ENCODE results near the gene SKOR1.

GRCh38 chr15:67845974-67846373 lies 20.7 kb downstream of the SKOR1 start:
- TF ChIP-seq FOS (IDR thresholded peaks at IDR 0.05; ENCODE audit: low read depth, low read length) (no peak), USF2 (IDR thresholded peaks at IDR 0.05; ENCODE audit: low read depth, low read length) (no peak), CTCF (conservative IDR thresholded peaks at IDR 0.05; ENCODE audit: low read depth, low read length) (no peak), POLR2A (IDR thresholded peaks at IDR 0.05; ENCODE audit: low read depth, low read length) (no peak), RCOR1 (IDR thresholded peaks at IDR 0.05; ENCODE audit: insufficient replicate concordance, low read length) (no peak), CEBPB (IDR thresholded peaks at IDR 0.05; ENCODE audit: low read depth, low read length) (no peak), CHD1 (IDR thresholded peaks at IDR 0.05; ENCODE audit: low read depth, low read length) (no peak), MAFK (IDR thresholded peaks at IDR 0.05; ENCODE audit: low read depth, low read length) (no peak), NFE2L2 (IDR thresholded peaks at IDR 0.05; ENCODE audit: low read depth, low read length) (no peak), ELK1 (IDR thresholded peaks at IDR 0.05; ENCODE audit: borderline replicate concordance, low read depth, low read length) (no peak), BHLHE40 (IDR thresholded peaks at IDR 0.05; ENCODE audit: low read depth, low read length) (no peak), RFX5 (IDR thresholded peaks at IDR 0.05; ENCODE audit: low read depth, low read length) (no peak), MAZ (IDR thresholded peaks at IDR 0.05; ENCODE audit: borderline replicate concordance, low read depth, low read length) (no peak)
